Measurements from ENCODE around the gene MAPKAPK2. TPM values are rescaled to one million over a fixed set of nuclear protein-coding genes. Genes with fewer than 3 reads are reported as not detected.
A peak's percentile ranks its signal among the peaks of the same experiment; 100 is the strongest.

Gene MAPKAPK2
- total and polyA plus RNA-seq, 8 donors: 53.1 to 113 (median 61.8) TPM

- H3K36me3 ChIP-seq: no peaks in the 10 kb centered on the region
- no peak overlapping the region for H3K4me3 ChIP-seq
- H3K4me1 ChIP-seq: peaks cover 11 to 23% of the 10 kb centered on the region in 2 donors
- peaks cover 0 to 9% of the 10 kb centered on the region in 2 donors for H3K27me3 ChIP-seq
- intact Hi-C loops (cut with DNase I): no loop called here
- DNase-seq (peak in 3 of 4 donors; percentile 46 to 80 (median 67)), ATAC-seq (peak; percentile 76)
- H3K27ac ChIP-seq: no peak overlapping the region
- H3K9me3 ChIP-seq: no peaks in the 10 kb centered on the region
- TF ChIP-seq, protein P1, sequence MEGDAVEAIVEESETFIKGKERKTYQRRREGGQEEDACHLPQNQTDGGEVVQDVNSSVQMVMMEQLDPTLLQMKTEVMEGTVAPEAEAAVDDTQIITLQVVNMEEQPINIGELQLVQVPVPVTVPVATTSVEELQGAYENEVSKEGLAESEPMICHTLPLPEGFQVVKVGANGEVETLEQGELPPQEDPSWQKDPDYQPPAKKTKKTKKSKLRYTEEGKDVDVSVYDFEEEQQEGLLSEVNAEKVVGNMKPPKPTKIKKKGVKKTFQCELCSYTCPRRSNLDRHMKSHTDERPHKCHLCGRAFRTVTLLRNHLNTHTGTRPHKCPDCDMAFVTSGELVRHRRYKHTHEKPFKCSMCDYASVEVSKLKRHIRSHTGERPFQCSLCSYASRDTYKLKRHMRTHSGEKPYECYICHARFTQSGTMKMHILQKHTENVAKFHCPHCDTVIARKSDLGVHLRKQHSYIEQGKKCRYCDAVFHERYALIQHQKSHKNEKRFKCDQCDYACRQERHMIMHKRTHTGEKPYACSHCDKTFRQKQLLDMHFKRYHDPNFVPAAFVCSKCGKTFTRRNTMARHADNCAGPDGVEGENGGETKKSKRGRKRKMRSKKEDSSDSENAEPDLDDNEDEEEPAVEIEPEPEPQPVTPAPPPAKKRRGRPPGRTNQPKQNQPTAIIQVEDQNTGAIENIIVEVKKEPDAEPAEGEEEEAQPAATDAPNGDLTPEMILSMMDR (IDR thresholded peaks at IDR 0.05): peak; percentile 87
These were observed 20.7 kb upstream of the MAPKAPK2 start for GRCh38 chr1:206663832-206664652.

GRCh38 chr1:206664740-206665139 lies 20.0 kb upstream of the MAPKAPK2 start:
- H3K4me1 ChIP-seq: peaks cover 11 to 23% of the 10 kb centered on the region in 2 donors
- H3K36me3 ChIP-seq: no peaks in the 10 kb centered on the region
- peaks cover 0 to 9% of the 10 kb centered on the region in 2 donors for H3K27me3 ChIP-seq
- H3K9me3 ChIP-seq: no peaks in the 10 kb centered on the region
- no peak overlapping the region for H3K27ac ChIP-seq
- TF ChIP-seq, protein P1 (IDR thresholded peaks at IDR 0.05): no peak
- H3K4me3 ChIP-seq: no peak overlapping the region
- ATAC-seq (no peak), DNase-seq (no peak)
- intact Hi-C loops (cut with DNase I): no loop called here

- TF ChIP-seq, protein P1 (IDR thresholded peaks at IDR 0.05): no peak
- peaks cover 11 to 23% of the 10 kb centered on the region in 2 donors for H3K4me1 ChIP-seq
- no peak for DNase-seq
These were observed 18.6 kb upstream of the MAPKAPK2 start for GRCh38 chr1:206666031-206666561.

DNA sequence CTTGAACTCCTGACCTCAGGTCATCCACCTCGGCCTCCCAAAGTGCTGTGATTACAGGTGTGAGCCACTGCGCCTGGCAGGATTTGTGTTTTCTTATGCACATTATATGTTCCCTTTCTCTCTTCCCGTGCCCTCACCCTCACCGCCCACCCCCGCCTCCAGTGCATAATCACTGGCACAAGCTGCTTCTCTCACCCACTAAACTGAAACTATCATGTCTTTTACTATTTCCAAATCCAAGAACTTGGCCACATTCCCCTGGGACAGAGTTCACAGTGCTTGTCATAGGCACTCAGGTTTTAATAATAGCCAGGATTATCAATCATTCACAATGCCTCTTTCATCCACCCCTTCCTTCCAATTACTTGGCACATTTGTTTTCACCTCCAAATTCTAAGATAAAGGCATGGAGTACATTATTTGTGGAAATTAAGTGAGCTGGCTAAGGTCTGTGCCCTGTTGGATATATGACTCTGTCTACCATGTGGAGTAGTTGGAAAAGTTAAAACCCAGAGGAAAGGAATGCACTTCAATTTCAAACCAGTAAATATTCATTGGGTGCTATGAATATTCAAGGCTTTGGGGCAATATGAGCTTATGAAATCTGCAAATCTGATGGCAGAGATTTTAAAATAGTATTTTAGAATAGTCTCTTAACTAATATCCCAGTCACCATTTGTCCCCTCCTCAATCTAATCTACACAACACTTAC lies 17.6 kb upstream of the MAPKAPK2 start:
- H3K36me3 ChIP-seq: no peaks in the 10 kb centered on the region
- no peak overlapping the region for H3K27ac ChIP-seq
- no peak for DNase-seq
- peaks cover 0 to 9% of the 10 kb centered on the region in 2 donors for H3K27me3 ChIP-seq
- H3K4me3 ChIP-seq: no peak overlapping the region
- ATAC-seq: no peak
- H3K9me3 ChIP-seq: no peaks in the 10 kb centered on the region
- H3K4me1 ChIP-seq: peaks cover 14 to 27% of the 10 kb centered on the region in 2 donors
- TF ChIP-seq, protein P1 (IDR thresholded peaks at IDR 0.05): no peak
- intact Hi-C loops (cut with DNase I): no loop called here

More at GRCh38 chr1:206666031-206666561, 18.6 kb upstream of the MAPKAPK2 start:
- Histone ChIP-seq H3K9me3 (no peaks in the 10 kb centered on the region), H3K27ac (no peak overlapping the region), H3K27me3 (peaks cover 0 to 9% of the 10 kb centered on the region in 2 donors), H3K4me3 (no peak overlapping the region), H3K36me3 (no peaks in the 10 kb centered on the region)
- ATAC-seq: no peak
- intact Hi-C loops (cut with DNase I): no loop called here

- peaks cover 0 to 8% of the 10 kb centered on the region in 2 donors for H3K27me3 ChIP-seq
- H3K4me3 ChIP-seq: no peak overlapping the region
- TF ChIP-seq, protein P1 (IDR thresholded peaks at IDR 0.05): no peak
- H3K9me3 ChIP-seq: no peaks in the 10 kb centered on the region
- no peaks in the 10 kb centered on the region for H3K36me3 ChIP-seq
- ATAC-seq (no peak), DNase-seq (no peak)
- intact Hi-C loops (cut with DNase I): no loop called here
- no peak overlapping the region for H3K27ac ChIP-seq
- peaks cover 14 to 34% of the 10 kb centered on the region in 2 donors for H3K4me1 ChIP-seq
These were observed 16.4 kb upstream of the MAPKAPK2 start for GRCh38 chr1:206668351-206668750.
